ENCODE data around the gene DPP9.
"Not testable (repeated sequence)": the region's sequence is repeated elsewhere in the genome, so short reads cannot be mapped to it uniquely, and the experiment has no call there.

Gene DPP9

DNA sequence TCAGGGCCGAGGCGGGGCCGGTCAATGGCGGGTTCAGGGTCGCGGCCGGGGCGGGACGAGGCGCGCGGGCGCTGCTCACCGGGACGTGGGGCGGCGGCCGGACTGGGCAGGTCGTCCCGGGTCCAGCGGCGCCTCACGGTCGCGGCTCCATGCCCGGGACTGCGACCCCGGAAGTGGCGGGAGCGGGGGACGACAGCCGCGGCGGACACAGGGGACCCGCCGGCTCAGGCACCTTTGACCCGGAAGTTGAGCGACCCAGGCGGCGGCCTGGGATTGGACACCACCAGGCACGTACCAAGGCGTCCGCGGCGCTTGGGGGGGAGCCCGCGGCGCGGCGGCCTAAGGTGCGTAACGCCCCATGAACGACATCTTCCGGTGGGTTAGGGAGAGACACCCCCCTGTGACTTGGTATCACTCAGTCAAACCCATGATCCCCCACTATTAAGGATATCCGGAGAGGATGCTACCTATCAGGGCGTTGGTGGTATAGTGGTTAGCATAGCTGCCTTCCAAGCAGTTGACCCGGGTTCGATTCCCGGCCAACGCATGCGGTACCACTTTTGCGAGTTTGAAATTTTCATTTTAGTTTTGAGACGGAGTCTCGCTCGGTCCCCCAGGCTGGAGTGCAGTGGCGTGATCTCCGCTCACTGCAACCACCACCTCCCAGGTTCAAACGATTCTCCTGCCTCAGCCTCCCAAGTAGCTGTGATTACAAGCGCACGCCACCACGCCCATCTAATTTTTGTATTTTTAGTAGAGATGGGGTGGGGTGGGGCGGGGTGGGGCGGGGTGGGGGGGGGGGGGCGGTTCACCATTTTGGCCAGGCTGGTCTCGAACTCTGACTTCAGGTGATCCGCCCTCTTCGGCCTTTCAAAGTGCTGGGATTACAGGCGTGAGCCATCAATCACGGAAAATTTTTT lies at the start of gene DPP9:
Gene DPP9 (minus strand): TSS at position 248 of the 920 bp plus-strand sequence. CDS start 3,936 bp downstream, outside the sequence.
- peak; percentile 100 for DNase-seq (ENCODE audit: low spot score)

DNA sequence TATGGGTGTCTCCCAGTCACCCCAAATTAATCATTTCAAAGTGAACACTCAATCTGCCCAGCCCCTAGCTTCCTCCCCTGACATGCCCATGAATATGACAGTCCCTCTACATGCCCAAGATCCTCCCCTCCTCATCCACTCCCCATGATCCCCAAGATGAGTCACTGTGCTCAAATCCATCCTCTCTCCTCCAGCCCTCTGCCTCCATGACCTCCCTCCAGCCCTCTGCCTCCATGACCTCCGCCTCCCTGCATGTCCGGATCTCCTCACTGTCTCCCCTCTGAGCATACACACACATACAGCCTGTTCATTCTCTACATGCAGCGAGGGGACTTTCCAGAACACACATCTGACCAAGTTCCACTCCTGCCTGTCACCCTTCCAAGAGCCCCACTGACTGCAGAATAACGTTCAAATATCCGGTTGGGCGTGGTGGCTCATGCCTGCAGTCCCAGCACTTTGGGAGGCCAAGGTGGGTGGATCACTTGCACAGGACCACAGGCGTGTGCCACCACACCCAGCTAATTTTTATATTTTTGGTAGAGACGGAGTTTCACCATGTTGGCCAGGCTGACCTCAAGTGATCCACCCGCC lies 49.5 kb upstream of the DPP9 start:
- DNase-seq (ENCODE audit: low spot score), result no peak

DNA sequence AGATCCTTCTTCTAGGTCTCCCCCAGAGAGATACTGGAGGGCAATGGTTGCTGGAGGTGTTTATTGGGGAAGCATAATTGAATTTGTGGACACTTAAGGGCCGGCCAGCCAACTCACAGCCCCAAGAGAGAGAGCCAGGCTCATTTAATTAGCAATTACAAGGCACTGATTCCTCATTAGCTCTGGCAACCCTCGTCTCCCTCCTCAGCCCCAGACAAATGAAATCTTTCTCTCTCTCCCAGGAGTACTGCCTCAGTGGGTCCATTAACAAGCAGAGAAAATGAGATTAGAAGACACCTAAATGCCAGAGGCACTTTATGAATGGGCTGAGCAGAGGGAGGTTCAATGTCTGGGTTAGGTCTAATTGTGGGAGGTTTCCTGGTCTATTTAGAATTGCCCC lies 48.9 kb upstream of the DPP9 start:
- no peak for DNase-seq (ENCODE audit: low spot score)

DNA sequence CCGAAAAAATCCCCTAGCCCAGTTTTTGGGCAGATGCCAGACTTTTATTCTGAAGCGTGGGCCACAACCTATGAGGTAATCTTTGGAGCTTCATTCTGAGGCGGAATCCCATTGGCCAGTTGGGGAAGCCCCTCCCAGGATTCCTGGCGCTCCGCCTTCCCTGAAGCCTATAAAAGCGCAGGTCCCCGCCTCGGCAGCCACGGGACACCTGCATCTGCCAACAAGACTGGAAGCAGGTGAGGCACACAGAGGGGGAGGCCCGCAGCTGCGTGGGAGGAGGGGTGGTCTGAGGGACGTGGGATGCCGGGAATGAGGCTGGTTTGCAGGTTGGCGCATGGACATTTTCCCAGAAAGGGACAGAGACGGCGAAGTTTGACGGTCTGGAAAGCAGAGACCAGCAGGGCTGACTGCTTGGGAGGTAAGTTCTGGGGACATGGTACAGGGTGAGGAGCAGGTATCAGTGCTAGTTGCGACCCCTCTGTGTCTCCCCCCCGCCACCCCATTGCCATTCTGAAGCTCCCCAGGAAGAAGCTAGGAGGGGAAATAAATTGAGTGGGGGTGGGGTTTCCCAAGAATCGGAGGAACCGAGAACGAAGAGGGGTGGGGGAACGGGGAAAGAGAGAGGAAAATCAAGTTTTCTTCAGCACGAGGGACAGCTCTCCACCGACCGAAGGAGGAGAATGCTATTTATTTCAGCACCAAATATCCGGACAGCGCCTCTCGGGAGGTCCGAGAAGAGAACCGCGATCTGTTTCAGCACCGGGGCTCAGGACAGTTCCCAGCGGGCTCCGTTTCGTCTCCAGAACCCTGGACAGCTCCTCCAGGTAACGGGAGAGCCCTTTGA lies 45.5 kb upstream of the DPP9 start:
- DNase-seq (ENCODE audit: low spot score), result peak; percentile 75

DNA sequence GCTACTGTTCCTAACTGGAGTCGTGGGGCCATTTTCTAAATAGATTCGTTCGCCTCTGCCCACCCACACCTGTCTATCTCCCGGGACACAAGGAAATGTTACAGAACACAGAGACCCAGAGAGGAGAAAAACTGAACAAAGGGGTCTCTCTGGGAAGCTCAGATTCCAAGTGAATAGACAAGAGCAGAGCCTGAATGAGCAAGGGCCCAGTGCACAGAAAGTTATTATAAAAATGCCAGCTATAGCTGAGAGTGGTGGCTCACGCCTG lies 40.7 kb upstream of the DPP9 start:
- DNase-seq (ENCODE audit: low spot score), result no peak

DNA sequence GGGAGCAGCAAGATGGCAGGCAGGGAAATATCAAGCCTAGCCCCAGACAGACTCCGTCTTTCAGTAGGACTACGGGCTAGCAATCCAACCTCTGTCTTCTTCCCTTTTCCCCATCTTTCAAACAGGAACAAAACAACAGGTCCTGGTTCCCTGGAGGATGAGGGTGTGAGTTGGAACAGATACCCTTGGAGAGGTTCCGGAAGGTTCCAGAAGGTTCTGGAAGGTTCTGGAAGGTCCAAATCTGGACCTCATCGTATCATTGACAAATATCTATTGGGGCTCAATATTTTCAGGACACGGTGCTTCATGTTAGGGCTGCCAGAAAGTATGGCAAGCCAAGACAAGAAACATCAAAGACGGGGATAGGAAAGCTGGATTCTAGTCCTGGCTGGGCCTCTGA lies 39.4 kb upstream of the DPP9 start:
- no peak for DNase-seq (ENCODE audit: low spot score)

DNA sequence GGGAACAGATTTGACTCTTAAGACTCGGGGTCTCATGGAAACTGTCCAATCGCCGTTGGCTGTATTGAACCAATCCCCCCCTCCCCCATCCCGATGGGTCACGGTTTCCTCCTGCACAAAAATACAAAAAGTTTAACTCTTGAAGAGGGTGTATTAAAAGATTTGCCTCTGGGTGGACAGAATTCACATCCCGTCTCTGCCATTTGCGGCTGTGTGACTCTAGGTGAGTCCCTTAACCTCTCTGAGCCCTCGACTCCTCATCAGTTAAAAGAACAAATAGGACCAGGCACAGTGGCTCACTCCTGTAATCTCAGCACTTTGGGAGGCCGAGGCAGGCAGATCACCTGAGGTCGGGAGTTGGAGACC lies 36.6 kb upstream of the DPP9 start:
- DNase-seq (ENCODE audit: low spot score), result no peak

DNA sequence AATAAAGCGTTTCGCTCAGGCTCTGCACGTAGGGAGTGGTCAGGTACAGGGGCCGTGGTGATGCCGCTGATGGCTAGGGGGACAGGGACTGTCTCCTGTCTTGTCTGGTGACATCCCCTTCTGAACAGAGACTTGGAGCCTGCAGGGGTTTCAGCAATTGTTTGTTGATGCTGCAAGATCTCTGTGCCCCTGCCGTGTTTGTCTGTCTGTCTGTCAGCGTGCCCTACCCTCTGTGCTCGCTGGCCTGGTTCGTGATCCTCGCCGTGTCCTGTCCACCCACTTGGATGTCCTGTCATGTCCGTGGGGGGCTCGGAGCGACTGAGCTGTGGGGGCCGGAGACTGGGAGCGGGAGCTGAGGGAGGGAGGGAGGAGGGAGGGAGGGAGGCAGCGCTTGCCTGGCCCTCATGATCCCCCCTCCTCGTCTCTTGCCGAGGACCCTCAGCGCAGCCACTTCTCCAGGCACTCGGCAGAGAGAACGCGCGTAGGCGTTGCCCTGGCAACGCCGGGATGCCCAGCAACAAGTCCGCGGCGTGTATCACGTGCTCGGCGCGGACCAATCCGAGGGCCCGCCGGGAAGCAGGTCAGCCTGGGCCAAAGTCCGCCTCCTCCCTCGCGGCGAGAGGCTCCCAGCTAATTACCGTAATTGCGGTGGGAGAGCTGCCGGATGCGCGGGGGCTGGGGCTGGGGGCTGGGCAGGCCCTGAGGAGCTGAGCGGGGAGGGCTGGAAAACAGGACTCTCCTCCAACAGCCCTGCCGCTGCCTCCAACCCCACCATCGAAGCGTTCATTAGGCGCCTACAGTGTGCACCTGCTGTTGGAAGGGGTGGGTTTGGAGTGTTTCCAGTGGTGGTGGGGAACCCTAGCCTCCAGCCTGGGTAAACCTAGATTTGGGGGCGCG lies 36.0 kb upstream of the DPP9 start:
- DNase-seq (ENCODE audit: low spot score), result peak; percentile 98

DNA sequence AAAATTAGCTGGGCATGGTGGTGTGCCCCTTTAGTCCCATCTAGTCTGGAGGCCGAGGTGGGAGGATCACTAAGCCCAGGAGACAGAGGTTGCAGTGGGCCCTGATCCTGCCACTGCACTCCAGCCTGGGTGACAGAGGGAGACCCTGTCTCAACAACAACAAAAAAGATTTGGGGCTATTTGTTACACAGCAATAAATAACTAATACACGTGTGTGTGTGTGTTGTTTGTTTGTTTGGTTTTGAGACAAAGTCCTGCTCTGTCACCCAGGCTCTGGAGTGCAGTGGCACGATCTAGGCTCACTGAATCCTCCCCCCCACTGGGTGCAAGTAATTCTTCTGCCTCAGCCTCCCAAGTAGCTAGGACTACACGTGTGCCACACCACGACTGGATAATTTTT lies 35.0 kb upstream of the DPP9 start:
- no peak for DNase-seq (ENCODE audit: low spot score)

DNA sequence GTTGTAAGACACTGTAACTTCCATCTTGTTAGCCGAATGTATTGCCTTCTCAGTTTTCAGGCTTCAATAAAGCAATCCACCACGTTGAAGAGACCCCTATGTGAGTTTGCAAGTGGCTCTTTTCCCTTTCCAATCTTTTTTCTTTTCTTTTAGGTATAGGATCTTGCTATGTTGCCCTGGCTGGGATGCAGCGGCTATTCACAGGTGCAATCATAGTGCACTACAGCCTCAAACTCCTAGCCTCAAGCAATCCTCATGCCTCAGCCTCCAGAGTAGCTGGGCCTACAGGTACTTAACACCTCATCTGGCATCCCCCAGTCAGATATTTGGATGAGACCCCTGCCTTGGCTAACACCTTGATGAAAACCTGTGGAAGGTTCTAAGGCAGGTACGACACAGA lies 34.4 kb upstream of the DPP9 start:
- DNase-seq (ENCODE audit: low spot score), result no peak

DNA sequence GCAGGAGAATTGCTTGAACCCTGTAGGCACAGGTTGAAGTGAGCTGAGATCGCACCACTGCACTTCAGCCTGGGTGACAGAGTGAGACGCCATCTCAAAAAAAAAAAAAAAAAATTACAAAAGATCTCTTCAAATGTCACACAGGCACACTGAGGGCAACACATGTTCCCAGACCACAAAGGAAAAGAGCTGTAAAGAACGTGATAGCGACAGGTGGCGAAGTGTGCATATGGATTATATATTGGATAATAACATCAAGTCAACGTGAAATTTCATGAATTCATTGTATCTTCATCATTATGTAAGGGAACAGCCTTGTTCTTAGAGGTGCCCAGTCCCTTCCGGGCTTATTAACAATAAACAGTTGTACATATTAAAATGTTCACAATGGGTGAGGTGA lies 31.8 kb upstream of the DPP9 start:
- no peak for DNase-seq (ENCODE audit: low spot score)

DNA sequence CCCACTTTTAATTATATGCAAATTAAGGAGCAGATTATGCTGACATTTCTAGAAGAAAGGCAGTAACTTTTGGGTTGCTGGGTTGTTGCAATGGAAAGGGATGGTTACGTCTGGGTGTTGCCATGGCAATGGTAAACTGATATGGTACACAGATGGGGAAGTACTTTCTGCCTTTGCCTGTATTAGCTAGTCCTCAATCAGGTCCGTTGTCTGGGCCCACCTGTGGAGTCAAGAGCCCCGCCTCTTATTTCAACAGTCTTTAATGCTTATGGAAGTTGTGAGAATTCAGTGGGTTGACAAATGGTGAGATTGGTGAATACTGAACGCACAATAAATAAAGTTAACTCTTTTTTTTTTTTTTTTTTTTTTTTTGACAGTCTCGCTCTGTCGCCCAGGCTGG lies 30.6 kb upstream of the DPP9 start:
- no peak for DNase-seq (ENCODE audit: low spot score)

DNA sequence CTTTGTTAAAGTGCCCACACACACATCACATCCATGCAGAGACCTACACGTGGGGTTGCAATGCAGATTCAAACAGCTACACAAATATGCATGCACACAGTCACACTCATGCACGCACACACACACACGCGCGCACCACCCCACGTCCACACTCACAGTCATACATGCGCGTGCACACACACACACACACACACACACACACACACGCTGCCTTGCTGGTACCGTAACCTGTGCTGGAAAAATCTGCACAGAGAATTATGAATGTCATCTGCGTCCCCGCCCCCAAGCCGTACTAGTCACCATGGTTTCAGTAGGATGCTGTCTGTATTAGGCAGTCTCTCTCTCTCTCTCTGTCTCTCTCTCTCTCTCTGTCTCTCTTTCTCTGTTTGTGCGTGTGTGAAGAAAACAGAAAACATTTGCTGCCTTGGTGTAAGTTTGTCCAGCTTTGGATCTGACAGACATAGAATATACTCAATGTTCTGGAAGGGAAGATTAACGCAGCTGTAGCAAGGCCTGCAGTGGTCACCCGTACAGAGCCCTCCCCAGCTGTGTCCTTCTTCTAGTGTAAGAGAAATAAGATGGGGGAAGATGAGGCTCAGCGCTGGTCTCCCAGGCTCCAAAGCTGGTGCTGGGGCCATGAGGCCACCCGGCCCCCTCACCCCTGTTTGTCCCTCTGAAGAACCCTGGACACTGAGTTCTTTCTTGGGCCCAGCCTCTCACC lies 26.4 kb upstream of the DPP9 start:
- no peak for DNase-seq (ENCODE audit: low spot score)

DNA sequence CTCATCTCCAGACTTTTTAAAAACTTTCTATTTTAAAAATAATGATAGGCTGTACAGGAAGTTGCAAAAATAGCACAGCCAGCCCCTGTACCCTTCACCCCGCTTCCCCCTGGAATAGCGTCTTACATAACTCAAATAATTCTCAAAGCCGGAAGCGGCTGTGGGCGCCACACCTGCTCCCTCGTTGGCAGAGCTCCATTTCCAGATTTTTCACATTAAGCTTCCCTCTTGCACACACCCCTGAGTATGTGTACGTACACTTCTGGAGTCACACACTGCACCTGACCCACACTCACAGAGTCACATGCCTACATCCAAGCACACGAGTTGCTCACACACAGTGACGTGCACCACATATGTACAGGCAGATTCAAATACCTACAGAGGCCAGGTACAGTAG lies 24.9 kb upstream of the DPP9 start:
- DNase-seq (ENCODE audit: low spot score), result no peak

DNA sequence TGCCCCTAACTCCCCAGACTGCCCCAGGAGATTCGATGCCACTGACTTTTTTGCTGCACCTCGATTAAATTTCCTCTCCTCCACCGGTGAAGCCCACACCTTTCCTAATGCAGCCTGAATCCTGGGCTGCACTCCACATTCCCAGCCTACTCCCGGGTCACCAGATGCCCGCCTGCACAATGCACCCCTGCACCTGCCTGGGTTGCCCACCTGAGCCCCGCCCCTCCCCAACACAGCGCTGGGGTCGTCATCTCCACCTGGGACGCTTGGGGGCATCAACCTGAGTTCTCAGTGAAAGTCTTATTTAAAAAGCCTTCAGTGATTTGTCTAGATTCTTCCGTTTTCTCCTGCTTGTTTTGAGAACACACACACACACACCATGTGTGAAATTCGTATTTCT lies 24.5 kb upstream of the DPP9 start:
- DNase-seq (ENCODE audit: low spot score), result no peak

DNA sequence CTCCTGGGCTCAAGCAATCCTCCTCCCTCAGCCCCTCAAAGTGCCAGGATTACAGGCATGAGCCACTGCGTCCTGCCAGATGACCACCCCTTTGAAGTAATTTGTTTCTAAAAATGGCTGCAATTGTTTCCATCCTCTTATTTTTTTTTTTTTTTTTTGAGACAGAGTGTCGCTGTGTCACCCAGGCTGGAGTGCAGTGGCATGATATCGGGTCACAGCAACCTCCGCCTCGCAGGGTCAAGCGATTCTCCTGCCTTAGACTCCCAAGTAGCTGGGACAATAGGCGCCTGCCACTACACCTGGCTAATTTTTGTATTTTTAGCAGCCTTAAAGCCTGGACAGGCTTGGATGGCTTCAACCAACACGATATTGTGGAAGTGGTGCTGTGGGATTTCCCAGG lies 22.3 kb upstream of the DPP9 start:
- DNase-seq (ENCODE audit: low spot score), result no peak

DNA sequence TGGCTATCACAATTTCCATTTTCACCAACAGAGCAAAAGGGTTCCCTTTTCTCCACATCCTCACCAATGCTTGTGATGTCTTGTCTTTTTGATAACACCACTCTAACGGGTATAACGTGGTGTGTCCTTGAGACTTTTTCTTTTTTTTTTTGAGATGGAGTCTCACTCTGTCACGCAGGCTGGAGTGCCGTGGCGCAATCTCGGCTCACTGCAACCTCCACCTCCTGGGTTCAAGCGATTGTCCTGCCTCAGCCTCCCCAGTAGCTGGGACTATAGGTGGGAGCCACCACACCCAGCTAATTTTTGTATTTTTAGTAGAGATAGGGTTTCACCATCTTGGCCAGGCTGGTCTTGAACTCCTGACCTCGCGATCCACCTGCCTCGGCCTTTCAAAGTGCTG lies 21.5 kb upstream of the DPP9 start:
- not testable (repeated sequence) for DNase-seq (ENCODE audit: low spot score)

DNA sequence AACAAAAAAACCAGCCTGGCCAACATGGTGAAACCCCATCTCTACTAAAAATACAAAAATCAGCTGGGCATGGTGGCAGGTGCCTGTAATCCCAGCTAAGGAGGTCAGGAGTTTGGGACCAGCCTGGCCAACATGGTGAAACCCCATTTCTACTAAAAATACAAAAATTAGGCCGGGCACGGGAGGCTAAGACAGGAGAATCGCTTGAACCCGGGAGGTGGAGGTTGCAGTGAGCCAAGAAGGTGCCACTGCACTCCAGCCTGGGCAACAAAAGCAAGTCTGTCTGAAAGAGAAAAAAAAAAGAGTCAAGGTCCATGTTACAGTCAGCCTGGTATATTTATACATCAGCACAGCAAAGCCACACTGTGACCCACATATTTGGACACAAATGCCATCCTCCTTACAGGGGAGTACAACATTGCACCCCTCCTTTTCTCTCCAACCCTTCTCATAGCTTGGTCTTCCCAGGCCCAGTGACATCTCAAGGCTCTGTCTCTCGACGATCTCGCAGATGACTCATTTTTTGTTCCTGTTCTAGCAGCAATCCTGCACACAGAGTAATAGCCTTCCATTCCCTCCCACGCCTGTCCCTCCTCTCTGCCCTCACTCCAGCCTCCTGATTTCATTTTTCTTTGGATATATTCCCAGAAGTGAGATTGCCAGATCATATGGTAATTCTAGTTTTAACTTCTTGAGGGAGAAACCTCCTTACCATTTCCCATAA lies 21.0 kb upstream of the DPP9 start:
- DNase-seq (ENCODE audit: low spot score), result peak; percentile 95

DNA sequence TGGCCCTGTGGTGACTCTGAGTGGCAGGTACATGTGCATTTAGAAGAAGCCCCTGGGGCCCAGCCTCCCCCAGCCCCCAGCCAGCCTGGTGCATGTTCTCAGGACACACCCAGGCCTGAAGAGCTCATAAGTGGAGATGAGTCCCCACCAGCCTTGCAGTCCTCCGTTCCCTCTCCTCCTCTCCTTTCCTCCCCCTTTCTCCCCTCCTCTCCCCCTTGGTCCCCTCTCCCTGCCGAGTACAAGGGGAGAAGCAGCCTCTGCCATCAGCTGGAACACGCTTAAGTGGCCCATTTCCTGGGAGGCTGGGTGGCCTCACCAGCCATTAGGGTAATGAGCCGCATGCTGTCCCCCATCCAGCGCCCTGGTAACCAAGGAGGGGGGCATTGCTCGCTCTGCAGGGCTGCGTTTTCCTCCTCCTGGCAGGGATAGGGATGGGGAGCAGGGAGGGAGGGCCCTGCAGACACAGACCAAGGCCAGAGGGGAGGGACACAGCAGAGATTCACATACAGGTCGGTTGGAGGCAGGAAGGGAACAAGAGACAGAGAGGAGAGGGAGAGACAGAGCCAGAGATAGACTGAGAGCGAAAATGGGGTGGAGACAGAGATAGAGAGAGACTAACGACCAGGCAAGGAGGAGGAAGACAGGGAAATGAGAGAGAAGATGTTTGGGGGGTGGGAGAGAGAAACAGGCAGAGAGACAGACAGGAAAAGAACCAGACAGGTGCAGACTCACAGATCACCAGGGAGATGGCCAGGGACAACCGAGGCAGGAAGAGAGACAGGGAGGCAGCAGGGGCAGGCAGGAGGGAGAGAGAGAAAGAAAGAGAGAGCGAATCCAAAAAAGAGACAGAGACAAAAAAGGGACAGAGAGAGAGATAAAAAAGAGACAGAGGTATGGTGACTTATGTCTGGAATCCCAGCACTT lies 19.3 kb upstream of the DPP9 start:
- no peak for DNase-seq (ENCODE audit: low spot score)

DNA sequence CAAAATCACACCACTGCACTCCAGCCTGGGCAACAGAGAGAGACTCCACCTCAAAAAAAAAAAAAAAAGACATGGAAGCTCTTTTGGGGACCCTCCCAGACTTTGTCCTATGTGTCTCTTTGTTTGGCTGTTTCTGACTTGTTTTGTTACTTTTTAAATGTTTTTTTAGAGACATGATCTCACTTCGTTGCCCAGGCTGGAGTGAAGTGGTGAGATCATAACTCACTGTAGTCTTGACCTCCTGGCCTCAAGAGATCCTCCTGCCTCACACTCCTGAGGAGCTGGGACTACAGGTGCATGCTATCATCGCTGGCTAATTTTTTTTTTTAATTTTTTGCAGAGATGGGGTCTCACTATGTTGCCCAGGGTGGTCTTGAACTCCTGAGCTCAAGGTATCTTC lies 16.4 kb upstream of the DPP9 start:
- DNase-seq (ENCODE audit: low spot score), result no peak
